OCI-LY1 (cell line): ENCODE results near the gene LY9.

Source experiments
- H2AFZ ChIP-seq: fragments of 200-600 bp; sonication (generic), shearing (Covaris generic); 2 replicates; pipeline ENCODE4 v1.6.0; 2014; ENCODE audit warnings: antibody characterized with exemption, mild to moderate bottlenecking, low read length
- H3F3A ChIP-seq: fragments of 200-600 bp; sonication (generic), shearing (Covaris generic); 2 replicates; pipeline ENCODE4 v1.6.0; 2014; ENCODE audit warnings: mild to moderate bottlenecking, antibody characterized with exemption, low read length, moderate library complexity; ENCODE audit not compliant: insufficient read depth
- H3K27ac ChIP-seq: fragments of 200-600 bp; sonication (generic); 2 replicates; pipeline ENCODE4 v1.5.1; 2014; ENCODE audit warnings: low read length, mixed run types, mild to moderate bottlenecking, low read depth; ENCODE audit not compliant: poor library complexity, severe bottlenecking
- H3K27me3 ChIP-seq: fragments of 200-600 bp; sonication (generic); 2 replicates; pipeline ENCODE4 v1.6.0; 2014; ENCODE audit warnings: antibody characterized with exemption, mild to moderate bottlenecking, low read length, moderate library complexity; ENCODE audit not compliant: insufficient read depth
- H3K36me3 ChIP-seq: fragments of 200-600 bp; sonication (generic); 2 replicates; pipeline ENCODE4 v1.6.1; 2014; ENCODE audit warnings: mild to moderate bottlenecking, antibody characterized with exemption, low read length, moderate library complexity, mixed read lengths; ENCODE audit not compliant: insufficient read depth
- H3K4me1 ChIP-seq: fragments of 200-600 bp; sonication (generic); 2 replicates; pipeline ENCODE4 v1.5.1; 2014; ENCODE audit warnings: mild to moderate bottlenecking, low read length, moderate library complexity; ENCODE audit not compliant: insufficient read depth, severe bottlenecking
- H3K4me2 ChIP-seq: fragments of 200-600 bp; sonication (generic), shearing (Covaris generic); 2 replicates; pipeline ENCODE4 v1.6.1; 2014; ENCODE audit warnings: low read length
- H3K4me3 ChIP-seq: fragments of 200-600 bp; sonication (generic); 2 replicates; pipeline ENCODE4 v1.5.1; 2014; ENCODE audit warnings: low read length, low read depth, mild to moderate bottlenecking, mixed read lengths; ENCODE audit not compliant: poor library complexity, severe bottlenecking
- H3K79me2 ChIP-seq: fragments of 200-600 bp; shearing (Covaris generic); 2 replicates; pipeline ENCODE4 v1.6.1; 2016; ENCODE audit warnings: mixed run types, low read length, mixed read lengths; ENCODE audit not compliant: insufficient read depth
- H3K9ac ChIP-seq: fragments of 200-600 bp; sonication (generic), shearing (Covaris generic); 2 replicates; pipeline ENCODE4 v1.6.1; 2014; ENCODE audit warnings: mild to moderate bottlenecking, low read length, mixed read lengths
- H3K9me2 ChIP-seq: fragments of 200-600 bp; sonication (generic), shearing (Covaris generic); 2 replicates; pipeline ENCODE4 v1.6.1; 2014; ENCODE audit warnings: low read depth, mild to moderate bottlenecking, low read length, mixed read lengths
- H3K9me3 ChIP-seq: fragments of 200-600 bp; shearing (Covaris generic); 2 replicates; pipeline ENCODE4 v1.6.1; 2014; ENCODE audit warnings: low read length, mixed read lengths
- H4K20me1 ChIP-seq: fragments of 200-600 bp; sonication (generic), shearing (Covaris generic); 2 replicates; pipeline ENCODE4 v1.6.0; 2016; ENCODE audit warnings: mild to moderate bottlenecking, low read length; ENCODE audit not compliant: insufficient read depth
- EZH2 ChIP-seq: fragments of 200-600 bp; sonication (generic), shearing (Covaris generic); IDR thresholded peaks from 2 replicates; pipeline ENCODE4 v1.8.0; 2017; ENCODE audit warnings: borderline replicate concordance, mixed run types, mild to moderate bottlenecking, antibody characterized with exemption, low read length, moderate library complexity, mixed read lengths
- TF ChIP-seq, protein P1 (sequence below): fragments of 200-600 bp; sonication (generic), shearing (Covaris generic); IDR thresholded peaks from 2 replicates; pipeline ENCODE4 v1.5.1; 2017; ENCODE audit warnings: mild to moderate bottlenecking, antibody characterized with exemption, low read length, moderate library complexity, mixed read lengths

LY9 gene

DNA sequence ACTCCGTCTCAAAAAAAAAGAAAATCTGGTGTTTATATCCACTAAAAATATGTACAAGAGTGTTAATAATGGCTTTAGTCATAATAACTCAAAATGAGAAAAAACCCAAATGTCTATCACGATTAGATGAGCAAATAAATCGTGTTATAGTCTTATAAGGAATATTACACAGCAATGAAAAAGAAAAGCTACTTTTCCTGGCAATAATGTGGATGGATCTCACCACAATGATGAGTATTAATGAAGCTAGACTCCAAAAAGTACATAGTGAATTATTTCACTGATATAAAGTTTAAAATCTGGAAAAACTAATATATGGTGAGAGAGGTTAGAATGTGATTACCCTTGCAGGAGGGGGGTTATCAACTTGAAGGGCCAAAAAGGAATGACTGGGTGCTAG lies 57.0 kb downstream of the LY9 start:
- Histone ChIP-seq H3K27me3 (no peaks in the 10 kb centered on the region), H3K36me3 (no peaks in the 10 kb centered on the region)

DNA sequence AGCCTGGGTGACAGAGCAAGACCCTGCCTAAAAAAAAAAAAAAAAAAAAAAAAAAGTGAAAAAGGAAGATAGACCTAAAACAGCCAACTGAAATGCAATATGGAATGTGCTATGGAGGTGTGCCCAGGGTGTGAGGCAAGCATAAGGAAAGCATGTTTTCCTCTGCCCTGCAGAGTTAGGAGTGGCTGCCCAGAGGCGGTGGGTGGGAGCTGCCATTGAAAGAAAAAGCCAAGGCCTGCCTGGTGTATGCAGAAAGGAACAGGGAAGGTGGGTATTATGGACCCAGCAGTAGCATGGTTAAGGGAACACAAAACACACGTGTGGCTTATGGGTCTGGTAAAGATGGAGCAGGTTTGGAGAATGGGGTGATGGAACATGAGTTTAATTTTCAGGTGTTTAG lies 57.8 kb downstream of the LY9 start:
- H3K4me3 ChIP-seq: no peak overlapping the region

More for the DNA sequence above, 57.0 kb downstream of the LY9 start:
- Histone ChIP-seq H3K4me2 (no peak overlapping the region), H3F3A (no peaks in the 10 kb centered on the region), H3K9me2 (no peaks in the 10 kb centered on the region), H3K4me1 (no peaks in the 10 kb centered on the region), H3K9me3 (0 out of 2 replicates have a peak, but pooled peaks cover 3% of the 10 kb centered on the region), H3K4me3 (no peak overlapping the region), H4K20me1 (no peaks in the 10 kb centered on the region), H3K79me2 (no peaks in the 10 kb centered on the region), H3K27ac (no peak overlapping the region), H3K9ac (no peak overlapping the region), H2AFZ (no peak overlapping the region)
- TF ChIP-seq, protein P1, sequence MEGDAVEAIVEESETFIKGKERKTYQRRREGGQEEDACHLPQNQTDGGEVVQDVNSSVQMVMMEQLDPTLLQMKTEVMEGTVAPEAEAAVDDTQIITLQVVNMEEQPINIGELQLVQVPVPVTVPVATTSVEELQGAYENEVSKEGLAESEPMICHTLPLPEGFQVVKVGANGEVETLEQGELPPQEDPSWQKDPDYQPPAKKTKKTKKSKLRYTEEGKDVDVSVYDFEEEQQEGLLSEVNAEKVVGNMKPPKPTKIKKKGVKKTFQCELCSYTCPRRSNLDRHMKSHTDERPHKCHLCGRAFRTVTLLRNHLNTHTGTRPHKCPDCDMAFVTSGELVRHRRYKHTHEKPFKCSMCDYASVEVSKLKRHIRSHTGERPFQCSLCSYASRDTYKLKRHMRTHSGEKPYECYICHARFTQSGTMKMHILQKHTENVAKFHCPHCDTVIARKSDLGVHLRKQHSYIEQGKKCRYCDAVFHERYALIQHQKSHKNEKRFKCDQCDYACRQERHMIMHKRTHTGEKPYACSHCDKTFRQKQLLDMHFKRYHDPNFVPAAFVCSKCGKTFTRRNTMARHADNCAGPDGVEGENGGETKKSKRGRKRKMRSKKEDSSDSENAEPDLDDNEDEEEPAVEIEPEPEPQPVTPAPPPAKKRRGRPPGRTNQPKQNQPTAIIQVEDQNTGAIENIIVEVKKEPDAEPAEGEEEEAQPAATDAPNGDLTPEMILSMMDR: no peak

DNA sequence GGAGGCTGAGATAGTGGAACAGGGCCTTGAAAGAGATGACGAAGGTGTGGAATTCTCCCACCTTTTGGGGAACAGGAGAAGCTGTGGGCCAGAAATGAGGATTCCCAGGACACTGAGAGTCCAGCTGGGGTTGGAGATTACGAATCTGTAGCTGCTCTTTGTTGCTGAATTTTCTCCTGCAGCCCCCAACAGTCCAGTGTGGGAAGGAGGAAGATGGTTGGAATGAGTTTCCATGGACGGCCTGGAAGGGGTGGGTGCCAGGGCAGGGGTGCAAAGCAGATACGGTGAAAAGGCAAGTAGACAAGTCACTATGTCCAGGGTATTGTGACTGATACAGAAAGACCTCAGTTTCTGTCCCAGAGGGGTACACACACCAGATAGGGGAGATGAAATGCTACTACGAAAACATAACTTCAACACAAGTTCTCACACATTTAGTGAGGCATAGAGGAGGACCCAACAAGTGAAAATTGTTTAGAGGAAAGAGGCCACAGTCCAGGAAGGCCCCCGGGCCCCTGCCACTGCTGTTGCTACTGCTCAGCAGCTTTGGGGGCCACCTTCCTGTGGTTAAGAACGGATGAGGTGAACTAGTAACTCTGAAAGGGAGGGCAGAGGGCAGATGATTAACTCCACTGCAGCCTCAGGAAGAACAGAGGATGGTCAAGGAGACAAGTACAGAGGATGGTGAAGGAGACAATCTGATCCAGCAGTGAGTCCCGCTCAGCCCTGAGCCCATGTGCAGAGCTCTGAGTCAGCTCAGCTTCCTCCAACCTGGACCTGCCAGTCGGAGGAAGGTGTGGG lies 59.4 kb downstream of the LY9 start:
- TF ChIP-seq, protein P1: no peak
- no peak for TF ChIP-seq EZH2
- no peak overlapping the region for H2AFZ ChIP-seq
- H3K79me2 ChIP-seq: no peaks in the 10 kb centered on the region
- no peak overlapping the region for H3K27ac ChIP-seq
- H3K4me3 ChIP-seq: no peak overlapping the region
- no peak overlapping the region for H3K4me2 ChIP-seq
- H4K20me1 ChIP-seq: no peaks in the 10 kb centered on the region
- no peaks in the 10 kb centered on the region for H3K4me1 ChIP-seq
- H3K9me3 ChIP-seq: 0 out of 2 replicates have a peak, but pooled peaks cover 3% of the 10 kb centered on the region
- H3K9ac ChIP-seq: no peak overlapping the region
- no peaks in the 10 kb centered on the region for H3K27me3 ChIP-seq
- no peaks in the 10 kb centered on the region for H3K9me2 ChIP-seq
- no peaks in the 10 kb centered on the region for H3F3A ChIP-seq
- H3K36me3 ChIP-seq: no peaks in the 10 kb centered on the region

More for the DNA sequence above, 57.8 kb downstream of the LY9 start:
- TF ChIP-seq EZH2: no peak
- TF ChIP-seq, protein P1: no peak
- Histone ChIP-seq H2AFZ (no peak overlapping the region), H3F3A (no peaks in the 10 kb centered on the region), H3K4me2 (no peak overlapping the region), H3K27ac (no peak overlapping the region), H3K27me3 (no peaks in the 10 kb centered on the region), H3K79me2 (no peaks in the 10 kb centered on the region), H3K4me1 (no peaks in the 10 kb centered on the region), H3K9me2 (no peaks in the 10 kb centered on the region), H3K36me3 (no peaks in the 10 kb centered on the region), H3K9me3 (0 out of 2 replicates have a peak, but pooled peaks cover 3% of the 10 kb centered on the region), H4K20me1 (no peaks in the 10 kb centered on the region), H3K9ac (no peak overlapping the region)
